ENCODE results near the gene CMKLR1. TPM values are rescaled to one million over a fixed set of nuclear protein-coding genes. Genes with fewer than 3 reads are reported as not detected.

The CMKLR1 gene
- total and polyA plus RNA-seq, 2 donors (not counting 3 experiments of a cell fraction or from before 2014, with no cell fraction given) = 0.61 TPM; not detected in 1

DNA sequence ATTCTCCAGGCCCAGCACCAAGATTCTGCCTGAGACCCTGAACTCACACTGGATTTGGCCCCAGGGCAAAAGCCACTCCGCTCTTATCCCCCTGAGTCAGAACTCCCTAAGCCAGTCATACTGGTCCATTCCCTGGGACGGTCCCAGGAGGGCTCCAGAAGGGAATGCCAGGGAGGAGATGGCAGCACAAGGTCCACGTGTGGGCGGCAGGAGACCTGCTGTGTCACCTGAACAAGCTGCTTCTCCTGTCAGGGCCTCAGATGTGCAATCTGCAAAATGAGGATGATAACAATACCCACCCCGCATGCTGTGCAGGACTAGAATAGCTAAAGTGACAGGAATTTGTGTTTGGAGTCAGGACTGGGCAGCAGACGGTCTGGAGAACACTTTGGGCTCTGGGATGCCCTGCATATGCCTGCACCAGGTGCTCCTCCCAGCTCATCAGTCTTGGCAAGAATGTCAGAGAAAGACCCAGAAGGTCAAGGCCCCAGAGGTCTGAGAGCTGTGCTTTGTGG lies 40.3 kb downstream of the CMKLR1 start:
- DNase-seq (ENCODE audit: low read depth, low spot score) = no peak
- no peak for FAIRE-seq
- Histone ChIP-seq H3K27me3 (ENCODE audit: control insufficient read depth in 2 of 2, insufficient read depth in 2 of 2, low read length in 2 of 2) (no peaks in the 10 kb centered on the region), H3K4me2 (ENCODE audit: insufficient read depth, low read length) (no peak overlapping the region), H3K4me1 (ENCODE audit: control insufficient read depth, extremely low read depth, insufficient read depth, low read length) (peaks cover 38% of the 10 kb centered on the region), H3K27ac (ENCODE audit: insufficient read depth, low read depth, low read length) (no peak overlapping the region), H3K9ac (replicated peaks; ENCODE audit: extremely low read depth, insufficient read depth, low read length) (no peak overlapping the region), H3K4me3 (replicated peaks in 1 of 3; ENCODE audit: insufficient read depth in 1 of 3, low read depth in 1 of 3, low read length in 3 of 3) (no peak overlapping the region), H3K9me3 (replicated peaks; ENCODE audit: control insufficient read depth, insufficient read depth, low read length) (no peaks in the 10 kb centered on the region), H4K20me1 (replicated peaks; ENCODE audit: control insufficient read depth, extremely low read depth, insufficient read depth, low read length) (no peaks in the 10 kb centered on the region), H2AFZ (ENCODE audit: low read depth, low read length) (no peak overlapping the region), H3K9me1 (replicated peaks; ENCODE audit: control insufficient read depth, extremely low read depth, insufficient read depth, low read length) (no peaks in the 10 kb centered on the region), H3K36me3 (ENCODE audit: control insufficient read depth in 2 of 2, extremely low read depth in 1 of 2, insufficient read depth in 2 of 2, low read length in 2 of 2) (no peaks in the 10 kb centered on the region), H3K79me2 (ENCODE audit: control insufficient read depth, insufficient read depth, low read length) (no peaks in the 10 kb centered on the region)
- POLR2A ChIA-PET = no interaction called here
- BruUV-seq (replicated peaks) = no TSS peak
- CTCF ChIA-PET = no interaction called here
- intact Hi-C loops (cut with micrococcal nuclease) (no loop called here), dilution Hi-C loops (cut with MboI; ENCODE audit: extremely low pct_ligation_motif_present, low sequenced_read_pairs) (no loop called here)
- no peak for TF ChIP-seq POLR2A (IDR thresholded peaks at IDR 0.05; ENCODE audit: low read depth, low read length)
- no peak for TF ChIP-seq MYC (IDR thresholded peaks at IDR 0.05; ENCODE audit: low read depth, low read length)
- no peak for TF ChIP-seq POLR2AphosphoS5 (IDR thresholded peaks at IDR 0.05; ENCODE audit: insufficient read depth, low read depth, low read length)
- TF ChIP-seq, protein P1, sequence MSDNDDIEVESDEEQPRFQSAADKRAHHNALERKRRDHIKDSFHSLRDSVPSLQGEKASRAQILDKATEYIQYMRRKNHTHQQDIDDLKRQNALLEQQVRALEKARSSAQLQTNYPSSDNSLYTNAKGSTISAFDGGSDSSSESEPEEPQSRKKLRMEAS (IDR thresholded peaks at IDR 0.05; ENCODE audit: insufficient read depth, insufficient read length) = no peak
- no peak for TF ChIP-seq EZH2 (IDR thresholded peaks at IDR 0.05; ENCODE audit: borderline replicate concordance, low read depth, low read length, severe bottlenecking)
- TF ChIP-seq, protein P2, sequence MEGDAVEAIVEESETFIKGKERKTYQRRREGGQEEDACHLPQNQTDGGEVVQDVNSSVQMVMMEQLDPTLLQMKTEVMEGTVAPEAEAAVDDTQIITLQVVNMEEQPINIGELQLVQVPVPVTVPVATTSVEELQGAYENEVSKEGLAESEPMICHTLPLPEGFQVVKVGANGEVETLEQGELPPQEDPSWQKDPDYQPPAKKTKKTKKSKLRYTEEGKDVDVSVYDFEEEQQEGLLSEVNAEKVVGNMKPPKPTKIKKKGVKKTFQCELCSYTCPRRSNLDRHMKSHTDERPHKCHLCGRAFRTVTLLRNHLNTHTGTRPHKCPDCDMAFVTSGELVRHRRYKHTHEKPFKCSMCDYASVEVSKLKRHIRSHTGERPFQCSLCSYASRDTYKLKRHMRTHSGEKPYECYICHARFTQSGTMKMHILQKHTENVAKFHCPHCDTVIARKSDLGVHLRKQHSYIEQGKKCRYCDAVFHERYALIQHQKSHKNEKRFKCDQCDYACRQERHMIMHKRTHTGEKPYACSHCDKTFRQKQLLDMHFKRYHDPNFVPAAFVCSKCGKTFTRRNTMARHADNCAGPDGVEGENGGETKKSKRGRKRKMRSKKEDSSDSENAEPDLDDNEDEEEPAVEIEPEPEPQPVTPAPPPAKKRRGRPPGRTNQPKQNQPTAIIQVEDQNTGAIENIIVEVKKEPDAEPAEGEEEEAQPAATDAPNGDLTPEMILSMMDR (IDR thresholded peaks at IDR 0.05; ENCODE audit: extremely low read depth in 1 of 2, insufficient read depth in 1 of 2, low read depth in 1 of 2, low read length in 2 of 2) = no peak
- no peak for TF ChIP-seq FOS (IDR thresholded peaks at IDR 0.05; ENCODE audit: borderline replicate concordance, insufficient read depth, low read length)
- no peak for TF ChIP-seq JUN (IDR thresholded peaks at IDR 0.05; ENCODE audit: borderline replicate concordance, insufficient read depth, insufficient read length, low read depth)
- TF ChIP-seq GATA2 (IDR thresholded peaks at IDR 0.05; ENCODE audit: insufficient read depth, insufficient read length, low read depth, low read length) = no peak
